HG03139 (cell line): ENCODE measurements around the gene TPSB2.
"Not testable (repeated sequence)": the region's sequence is repeated elsewhere in the genome, so short reads cannot be mapped to it uniquely, and the experiment has no call there.

Experiments used
- ATAC-seq: cut with Tn5 transposase; IDR thresholded peaks from one replicate; pipeline ENCODE4 v1.9.1; 2021; ENCODE audit not compliant: unreplicated experiment

TPSB2 gene

GRCh38 chr16:1204933-1205332, 25.1 kb downstream of the TPSB2 start:
- no peak for ATAC-seq

GRCh38 chr16:1202274-1202673, 27.7 kb downstream of the TPSB2 start:
- ATAC-seq: no peak

- no peak for ATAC-seq
Measured at GRCh38 chr16:1201444-1201843, 28.5 kb downstream of the TPSB2 start.

- ATAC-seq: no peak
Measured at GRCh38 chr16:1200014-1200627, 29.9 kb downstream of the TPSB2 start.

GRCh38 chr16:1199347-1200013, 30.5 kb downstream of the TPSB2 start:
- no peak for ATAC-seq

- not testable (repeated sequence) for ATAC-seq
Measured at GRCh38 chr16:1198671-1199346, 31.2 kb downstream of the TPSB2 start.

GRCh38 chr16:1198194-1198593, 31.8 kb downstream of the TPSB2 start:
- no peak for ATAC-seq

- ATAC-seq: no peak
Measured at GRCh38 chr16:1197237-1197866, 32.6 kb downstream of the TPSB2 start.

- ATAC-seq: no peak
Measured at GRCh38 chr16:1196494-1196893, 33.5 kb downstream of the TPSB2 start.

- no peak for ATAC-seq
Measured at GRCh38 chr16:1195393-1195666, 34.7 kb downstream of the TPSB2 start.

GRCh38 chr16:1194665-1195392, 35.2 kb downstream of the TPSB2 start:
- no peak for ATAC-seq

GRCh38 chr16:1193825-1194581, 36.0 kb downstream of the TPSB2 start:
- no peak for ATAC-seq

- ATAC-seq: no peak
Measured at GRCh38 chr16:1193143-1193824, 36.7 kb downstream of the TPSB2 start.

- ATAC-seq: no peak
Measured at GRCh38 chr16:1192384-1193073, 37.5 kb downstream of the TPSB2 start.

- not testable (repeated sequence) for ATAC-seq
Measured at GRCh38 chr16:1190789-1191188, 39.2 kb downstream of the TPSB2 start.

- ATAC-seq: no peak
Measured at GRCh38 chr16:1189455-1189854, 40.5 kb downstream of the TPSB2 start.

- no peak for ATAC-seq
Measured at GRCh38 chr16:1188432-1189189, 41.4 kb downstream of the TPSB2 start.

- ATAC-seq: not testable (repeated sequence)
Measured at GRCh38 chr16:1185460-1186207, 44.4 kb downstream of the TPSB2 start.
